Activated gamma-delta T cell treated with Interleukin-2 at 50 U/mL for 16 hours (primary cell): ENCODE results near the gene OR2V1.
"Not testable (repeated sequence)": the region's sequence is repeated elsewhere in the genome, so short reads cannot be mapped to it uniquely, and the experiment has no call there.

ENCODE experiments used
- DNase-seq: peaks from one replicate; pipeline ENCODE4 v3.0.0-alpha.2; 2020

OR2V1 gene, protein sequence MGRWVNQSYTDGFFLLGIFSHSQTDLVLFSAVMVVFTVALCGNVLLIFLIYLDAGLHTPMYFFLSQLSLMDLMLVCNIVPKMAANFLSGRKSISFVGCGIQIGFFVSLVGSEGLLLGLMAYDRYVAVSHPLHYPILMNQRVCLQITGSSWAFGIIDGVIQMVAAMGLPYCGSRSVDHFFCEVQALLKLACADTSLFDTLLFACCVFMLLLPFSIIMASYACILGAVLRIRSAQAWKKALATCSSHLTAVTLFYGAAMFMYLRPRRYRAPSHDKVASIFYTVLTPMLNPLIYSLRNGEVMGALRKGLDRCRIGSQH

DNA sequence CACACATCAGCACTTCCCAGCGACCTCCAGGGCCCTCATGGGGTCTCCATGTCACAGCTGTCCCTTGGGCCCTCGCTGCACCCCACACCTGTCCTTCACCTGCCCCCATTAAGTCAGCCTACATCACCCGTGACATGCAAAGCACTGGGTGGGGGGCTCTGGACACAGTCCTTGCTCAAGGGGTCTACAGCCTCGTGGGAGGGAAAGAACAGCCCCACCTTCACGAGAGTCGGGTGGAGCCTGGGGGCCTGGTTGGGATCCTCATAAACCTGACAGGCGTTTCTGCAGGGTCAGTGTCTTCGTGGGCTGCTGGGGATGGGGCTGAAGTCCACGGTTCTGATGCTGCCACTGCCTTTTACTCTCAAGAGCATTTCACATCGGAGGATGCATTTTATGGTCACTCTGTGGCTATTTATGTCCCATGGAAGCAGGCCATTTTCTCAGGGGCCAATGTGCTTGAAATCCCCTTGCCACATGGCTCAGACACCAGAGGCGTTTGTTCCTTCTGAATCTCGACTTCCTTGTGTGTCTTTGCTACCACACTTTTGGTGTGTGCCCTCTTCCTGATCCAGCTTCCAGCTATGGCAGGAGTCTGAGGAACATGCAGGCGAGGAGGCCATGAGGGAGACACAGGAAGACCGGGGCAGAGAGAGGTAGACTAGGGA is at the start of gene OR2V1:
OR2V1 (minus strand) TSS at position 338 of the 665 bp plus-strand sequence. CDS start 5,865 bp downstream, outside the sequence.
- no peak for DNase-seq

DNA sequence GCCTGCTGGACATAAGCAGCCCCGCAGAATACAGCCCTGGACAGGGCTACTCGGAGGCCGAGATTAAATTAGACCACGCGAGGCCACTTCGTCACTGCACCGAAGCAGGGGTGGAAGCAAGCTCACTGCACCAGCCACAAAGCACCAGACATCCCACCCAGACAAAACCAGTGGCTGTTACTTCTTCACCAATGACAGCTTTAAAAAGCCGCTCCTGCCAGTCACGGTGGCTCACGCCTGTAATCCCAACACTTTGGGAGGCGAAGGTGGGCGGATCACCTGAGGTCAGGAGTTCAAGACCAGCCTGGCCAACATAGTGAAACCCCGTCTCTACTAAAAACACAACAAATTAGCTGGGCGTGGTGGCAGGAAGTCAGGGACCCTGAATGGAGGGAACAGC is 46.6 kb upstream of the OR2V1 start:
- DNase-seq, result not testable (repeated sequence)

DNA sequence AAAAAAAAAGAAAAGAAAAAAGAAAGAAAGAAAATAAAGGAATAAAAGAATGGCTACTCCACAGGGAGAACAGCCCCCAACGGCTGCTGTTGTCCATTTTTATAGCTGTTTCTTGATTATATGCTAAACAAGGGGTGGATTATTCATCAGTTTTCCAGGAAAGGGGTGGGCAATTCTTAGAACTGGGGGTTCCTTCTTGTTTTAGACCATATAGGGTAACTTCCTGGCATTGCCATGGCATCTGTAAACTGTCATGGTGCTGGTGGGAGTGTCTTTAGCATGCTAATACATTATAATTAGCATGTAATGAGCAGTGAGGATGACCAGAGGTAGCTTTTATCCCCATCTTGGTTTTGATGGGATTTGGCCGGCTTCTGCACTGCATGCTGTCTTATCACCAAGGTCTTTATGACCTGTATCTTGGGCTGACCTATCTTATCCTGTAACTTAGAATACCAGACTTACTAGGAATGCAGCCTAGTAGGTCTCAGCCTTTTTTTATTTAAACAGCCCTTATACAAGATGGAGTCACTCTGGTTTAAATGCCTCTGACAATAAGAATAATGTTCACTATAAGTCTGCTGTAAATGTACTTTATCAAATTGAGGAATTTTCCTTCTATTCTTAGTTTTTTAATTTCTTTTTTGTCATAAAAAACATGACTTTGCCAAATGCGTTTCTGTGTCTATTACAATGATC is 45.4 kb upstream of the OR2V1 start:
- no peak for DNase-seq

DNA sequence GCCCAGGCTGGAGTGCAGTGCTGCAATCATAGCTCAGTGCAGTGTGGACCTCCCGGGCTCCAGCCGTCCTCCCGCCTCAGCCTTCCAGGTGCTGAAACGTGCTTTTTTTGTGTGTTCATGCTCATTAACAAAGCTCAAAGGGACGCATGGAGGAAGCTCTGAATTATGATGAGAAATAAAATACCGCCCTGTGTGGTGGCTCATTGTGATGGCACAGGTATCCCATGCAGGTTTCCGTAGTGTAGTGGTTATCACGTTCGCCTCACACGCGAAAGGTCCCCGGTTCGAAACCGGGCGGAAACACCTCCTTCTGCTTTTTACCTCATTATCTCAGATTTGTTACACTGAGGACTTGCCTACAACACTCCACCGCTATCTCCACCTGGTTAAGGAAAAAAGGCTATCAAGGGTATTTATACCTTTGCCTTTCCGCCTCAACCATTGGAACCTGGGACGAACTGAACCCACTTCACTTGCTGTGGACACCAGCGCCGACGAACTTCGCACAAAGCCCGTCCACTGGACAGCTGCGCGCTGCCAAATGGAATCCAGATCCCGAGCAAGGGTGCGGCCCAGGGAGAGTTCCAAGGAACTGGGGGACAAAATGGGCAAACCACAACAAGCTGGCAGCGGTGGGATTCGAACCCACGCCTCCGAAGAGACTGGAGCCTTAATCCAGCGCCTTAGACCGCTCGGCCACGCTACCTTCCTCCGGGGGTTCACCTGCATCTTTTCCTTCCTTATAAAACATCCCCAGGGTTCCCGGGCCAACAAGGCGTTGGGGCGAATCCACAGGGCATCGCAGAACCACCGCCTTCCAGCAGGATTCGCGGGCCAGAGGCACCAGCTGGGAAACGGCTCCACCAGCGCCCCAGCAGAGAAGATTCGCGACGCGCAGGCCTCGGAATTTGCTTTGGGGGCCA is 42.7 kb upstream of the OR2V1 start:
- DNase-seq, result no peak

DNA sequence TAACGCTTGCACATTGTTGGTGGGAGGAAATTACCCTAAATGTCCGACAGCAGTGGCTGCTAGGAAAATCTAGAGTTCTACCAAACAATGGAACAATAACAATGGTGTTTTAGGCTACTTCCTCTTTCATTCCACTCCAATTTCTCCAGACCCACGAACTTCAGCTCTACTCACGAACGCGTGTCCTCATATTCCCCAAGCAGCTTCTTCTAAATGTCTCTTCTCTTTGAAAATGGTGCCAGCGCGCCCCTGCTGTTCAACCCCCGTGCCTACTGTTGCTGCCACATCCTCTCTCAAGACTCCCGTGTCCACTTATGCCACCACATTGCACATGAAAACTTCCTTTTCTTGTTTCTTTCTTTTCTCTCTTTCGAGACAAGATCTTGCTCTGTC is 42.1 kb upstream of the OR2V1 start:
- DNase-seq, result peak; percentile 79

DNA sequence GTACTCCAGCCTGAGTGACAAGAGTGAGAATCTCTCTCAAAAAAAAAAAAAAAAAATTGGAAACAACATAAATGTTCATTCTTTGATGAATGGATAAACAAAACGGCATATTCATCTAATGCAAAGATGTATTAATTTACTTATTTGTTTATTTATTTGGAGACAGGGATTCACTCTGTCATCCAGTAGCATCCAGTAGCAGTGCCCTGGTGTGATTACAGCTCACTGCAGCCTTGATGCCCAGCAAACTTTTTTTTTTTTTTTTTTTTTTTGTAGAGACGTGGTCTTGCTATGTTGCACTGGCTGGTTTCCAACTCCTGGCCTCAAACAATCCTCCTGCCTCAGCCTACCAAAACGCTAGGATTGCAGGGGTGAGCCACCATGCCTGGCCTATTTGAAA is 40.8 kb upstream of the OR2V1 start:
- DNase-seq, result no peak

DNA sequence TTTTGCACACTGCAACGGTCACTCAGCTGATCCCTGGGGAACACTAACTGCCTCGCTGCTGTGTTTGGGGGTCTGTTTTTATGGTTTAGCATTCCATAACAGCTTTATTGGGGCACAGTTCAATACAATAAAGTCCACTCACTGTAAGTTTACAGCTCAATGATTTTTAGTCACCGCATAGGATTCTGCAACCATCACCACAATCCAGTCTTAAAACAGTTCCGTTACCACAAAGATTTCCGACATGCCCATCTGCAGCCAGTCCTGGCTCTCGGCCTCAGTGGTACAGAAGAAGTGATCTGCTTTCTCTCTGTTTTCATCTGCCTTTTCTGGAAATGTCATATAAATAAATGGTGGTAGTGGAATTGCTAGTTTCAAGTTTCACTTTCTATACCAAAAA is 40.0 kb upstream of the OR2V1 start:
- DNase-seq, result no peak

DNA sequence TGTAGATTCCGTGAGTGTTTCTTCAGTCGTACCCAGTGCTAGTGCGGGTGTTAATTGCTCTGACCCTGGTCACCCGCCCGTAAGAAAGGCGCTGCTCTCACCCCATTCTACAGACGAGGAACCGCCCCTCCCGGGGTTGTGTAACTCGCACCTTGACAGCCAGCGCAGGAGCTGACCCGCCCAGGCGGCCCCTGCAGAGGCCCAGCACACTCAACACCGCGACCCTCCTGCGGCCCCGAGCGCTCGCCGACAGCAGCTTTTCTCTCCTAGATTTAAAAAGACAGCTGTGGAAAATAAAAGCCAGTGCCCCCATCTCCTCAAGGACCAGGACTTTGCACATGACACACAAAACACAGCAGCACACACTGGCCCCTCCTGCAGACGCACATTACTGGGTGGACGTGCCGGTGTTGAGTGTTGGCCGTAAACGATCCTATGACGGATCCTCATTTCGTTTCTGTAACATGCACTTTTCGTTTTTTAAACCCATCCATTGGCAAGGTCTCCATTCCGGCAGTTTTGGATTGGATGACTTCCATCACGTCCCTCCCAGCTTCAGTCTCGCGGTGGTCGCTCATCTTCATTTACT is 39.4 kb upstream of the OR2V1 start:
- no peak for DNase-seq

DNA sequence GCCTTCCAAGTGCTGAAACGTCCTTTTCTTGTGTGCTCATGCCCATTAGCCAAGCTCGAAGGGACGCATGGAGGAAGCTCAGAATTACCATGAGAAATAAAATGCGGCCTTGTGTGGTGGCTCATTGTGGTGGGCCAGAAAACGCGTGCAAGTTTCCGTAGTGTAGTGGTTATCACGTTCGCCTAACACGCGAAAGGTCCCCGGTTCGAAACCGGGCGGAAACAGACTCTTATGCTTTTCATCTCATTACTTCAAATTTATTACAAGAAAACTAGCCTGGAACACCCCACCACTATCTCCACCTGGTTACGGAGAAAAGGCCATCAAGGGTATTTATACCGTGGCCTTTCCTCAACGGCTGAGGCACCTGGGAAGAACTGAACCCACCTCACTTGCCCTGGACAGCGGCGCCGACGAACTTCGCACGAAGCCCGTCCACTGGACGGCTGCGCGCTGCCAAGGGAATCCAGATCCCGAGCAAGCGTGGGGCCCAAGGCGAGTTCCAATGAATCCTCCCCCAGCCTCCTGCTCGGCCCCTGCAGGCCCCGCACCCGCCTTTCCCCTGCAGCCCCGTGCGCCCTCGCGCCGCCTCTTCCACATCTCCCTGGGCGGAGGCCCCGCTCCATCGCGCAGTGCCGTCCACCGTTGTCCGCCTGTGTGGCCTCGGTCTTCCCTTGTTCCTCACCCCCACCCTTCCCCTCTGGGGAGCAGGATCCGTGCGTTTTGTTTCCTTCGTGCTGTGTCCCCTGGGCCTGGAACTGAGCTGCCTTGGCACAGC is 38.7 kb upstream of the OR2V1 start:
- DNase-seq, result peak; percentile 50

DNA sequence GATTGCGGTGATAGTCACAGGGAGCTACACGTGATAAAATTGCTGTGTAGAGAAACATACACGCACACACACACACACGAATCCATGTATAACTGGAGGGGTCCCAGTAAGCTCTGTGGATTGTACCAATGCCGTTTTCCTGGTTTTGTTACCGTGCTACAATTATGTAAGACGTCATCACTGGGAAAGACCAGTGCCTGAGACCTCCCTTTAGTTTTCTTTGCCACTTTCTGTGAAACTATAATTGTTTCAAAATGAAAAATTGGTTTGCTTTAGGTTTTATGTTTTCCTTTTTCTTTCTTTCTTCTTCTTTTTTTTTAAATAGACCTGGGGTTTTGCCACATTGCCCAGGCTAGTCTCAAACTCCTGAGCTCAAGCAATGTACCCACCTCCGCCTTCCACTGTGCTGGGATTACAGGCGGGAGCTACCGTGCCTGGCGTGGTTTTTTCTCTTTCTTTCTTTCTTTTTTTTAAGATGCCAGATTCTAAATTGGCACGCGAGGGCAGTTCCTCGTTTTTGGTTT is 37.7 kb upstream of the OR2V1 start:
- DNase-seq, result no peak

DNA sequence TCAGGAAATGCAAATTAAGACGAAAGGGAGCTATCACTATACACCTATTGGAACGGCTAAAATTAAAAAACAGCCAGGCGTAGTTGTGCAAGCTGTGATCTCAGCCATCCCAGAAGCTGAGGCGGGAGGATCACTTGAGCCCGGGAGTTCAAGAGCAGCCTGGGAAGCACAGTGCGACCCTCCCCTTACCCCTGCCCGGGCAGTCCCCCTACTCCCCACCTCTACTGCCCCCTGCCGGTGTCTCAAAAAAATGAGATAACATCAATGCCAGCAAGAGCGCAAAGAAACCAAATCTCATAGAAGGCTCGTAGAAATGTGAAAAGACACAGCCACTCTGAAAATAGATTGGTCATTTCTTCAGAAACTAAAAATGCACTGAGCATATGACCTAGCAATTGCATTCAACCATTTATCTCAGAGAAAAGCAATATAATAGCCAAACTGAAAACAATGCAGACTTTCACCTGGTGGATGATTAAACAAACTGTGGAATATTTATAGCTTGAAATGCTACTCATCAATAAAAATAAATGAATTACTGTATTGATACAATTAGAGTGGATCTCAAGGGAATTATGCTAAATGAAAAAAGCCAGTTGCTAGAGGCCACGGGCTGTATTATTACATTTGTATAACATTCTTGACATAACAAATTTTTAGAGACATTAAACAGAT is 37.0 kb upstream of the OR2V1 start:
- DNase-seq, result no peak

DNA sequence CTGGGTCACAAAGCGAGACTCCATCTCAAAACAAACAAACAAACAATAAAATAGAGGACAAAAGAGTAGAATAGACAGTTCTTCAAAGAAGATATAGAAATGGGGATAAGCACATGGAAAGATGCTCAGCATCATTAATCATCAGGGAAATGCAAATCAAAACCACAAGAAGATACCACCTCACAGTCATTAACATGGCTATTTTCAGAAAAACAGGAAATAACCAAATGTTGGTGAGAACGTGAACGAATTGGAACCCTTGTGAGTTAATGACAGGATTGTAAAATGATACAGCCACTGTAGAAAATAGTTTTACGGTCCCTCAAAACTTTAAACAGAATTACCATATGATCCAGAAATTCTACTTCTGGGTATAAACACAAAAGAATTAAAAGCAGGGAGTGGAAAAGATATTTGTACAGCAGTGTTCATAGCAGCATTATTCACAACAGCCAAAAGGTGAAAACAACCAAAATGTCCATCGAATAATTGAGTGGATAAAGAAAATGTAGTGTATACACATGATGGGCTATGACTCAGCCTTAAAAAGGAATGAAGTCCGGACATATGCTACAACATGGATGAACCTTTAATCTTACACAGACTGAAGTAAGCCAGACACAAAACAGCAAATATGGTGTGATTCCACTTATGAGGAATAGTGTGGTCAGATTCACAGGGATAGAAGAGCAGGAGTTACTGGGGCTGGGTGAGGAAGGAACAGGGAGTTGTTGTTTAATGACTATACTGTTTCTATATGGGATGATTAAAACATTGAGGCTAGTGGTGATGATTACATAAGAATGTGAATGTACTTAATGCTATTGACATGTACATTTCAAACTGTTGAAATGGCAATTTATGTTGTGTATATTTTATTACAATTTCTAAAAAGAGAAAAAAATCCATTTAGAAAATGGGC is 36.1 kb upstream of the OR2V1 start:
- no peak for DNase-seq

DNA sequence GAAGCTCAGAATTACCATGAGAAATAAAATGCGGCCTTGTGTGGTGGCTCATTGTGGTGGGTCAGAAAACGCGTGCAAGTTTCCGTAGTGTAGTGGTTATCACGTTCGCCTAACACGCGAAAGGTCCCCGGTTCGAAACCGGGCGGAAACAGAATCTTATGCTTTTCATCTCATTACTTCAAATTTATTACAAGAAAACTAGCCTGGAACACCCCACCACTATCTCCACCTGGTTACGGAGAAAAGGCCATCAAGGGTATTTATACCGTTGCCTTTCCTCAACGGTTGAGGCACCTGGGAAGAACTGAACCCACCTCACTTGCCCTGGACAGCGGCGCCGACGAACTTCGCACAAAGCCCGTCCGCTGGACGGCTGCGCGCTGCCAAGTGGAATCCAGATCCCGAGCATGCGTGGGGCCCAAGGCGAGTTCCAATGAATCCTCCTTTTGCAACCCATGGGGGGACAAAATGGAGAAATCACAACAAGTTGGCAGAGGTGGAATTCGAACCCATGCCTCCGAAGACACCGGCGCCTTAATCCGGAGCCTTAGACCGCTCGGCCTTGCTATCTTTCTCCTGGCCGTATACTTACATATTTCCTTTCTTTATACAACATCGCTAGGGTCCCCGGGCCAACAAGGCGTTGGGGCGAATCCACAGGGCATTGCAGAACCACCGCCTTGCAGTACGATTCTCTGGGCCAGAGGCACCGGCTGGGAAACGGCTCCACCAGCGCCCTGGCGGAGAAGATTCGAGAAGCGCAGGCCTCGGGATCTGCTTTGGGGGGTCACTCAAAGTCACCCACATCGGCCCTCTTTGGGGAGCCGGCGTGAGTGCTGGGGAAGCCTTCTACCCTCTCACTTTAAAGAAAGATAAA is 33.3 kb upstream of the OR2V1 start:
- DNase-seq, result no peak

DNA sequence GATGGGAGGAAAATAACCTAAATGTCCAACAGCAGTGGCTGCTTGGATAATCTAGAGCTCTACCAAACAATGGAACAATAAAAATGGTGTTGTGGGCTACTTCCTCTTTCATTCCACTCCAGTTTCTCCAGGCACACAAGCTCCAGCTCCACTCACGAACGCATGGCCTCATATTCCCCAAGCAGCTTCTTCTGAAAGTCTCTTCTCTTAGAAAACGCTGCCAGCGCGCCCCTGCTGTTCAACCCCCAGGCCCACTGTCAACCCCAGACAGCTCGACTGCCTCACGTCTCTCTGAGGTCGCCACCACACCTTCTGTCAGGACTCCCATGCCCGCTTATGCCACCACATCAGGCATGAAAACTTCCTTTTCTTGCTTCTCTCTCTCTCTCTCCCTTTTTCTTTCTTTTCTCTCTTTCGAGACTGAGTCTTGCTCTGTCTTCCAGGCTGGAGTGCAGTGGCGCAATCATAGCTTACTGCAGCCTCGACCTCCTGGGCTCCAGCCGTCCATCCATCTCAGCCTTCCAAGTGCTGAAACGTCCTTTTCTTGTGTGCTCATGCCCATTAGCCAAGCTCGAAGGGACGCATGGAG is 32.6 kb upstream of the OR2V1 start:
- no peak for DNase-seq

DNA sequence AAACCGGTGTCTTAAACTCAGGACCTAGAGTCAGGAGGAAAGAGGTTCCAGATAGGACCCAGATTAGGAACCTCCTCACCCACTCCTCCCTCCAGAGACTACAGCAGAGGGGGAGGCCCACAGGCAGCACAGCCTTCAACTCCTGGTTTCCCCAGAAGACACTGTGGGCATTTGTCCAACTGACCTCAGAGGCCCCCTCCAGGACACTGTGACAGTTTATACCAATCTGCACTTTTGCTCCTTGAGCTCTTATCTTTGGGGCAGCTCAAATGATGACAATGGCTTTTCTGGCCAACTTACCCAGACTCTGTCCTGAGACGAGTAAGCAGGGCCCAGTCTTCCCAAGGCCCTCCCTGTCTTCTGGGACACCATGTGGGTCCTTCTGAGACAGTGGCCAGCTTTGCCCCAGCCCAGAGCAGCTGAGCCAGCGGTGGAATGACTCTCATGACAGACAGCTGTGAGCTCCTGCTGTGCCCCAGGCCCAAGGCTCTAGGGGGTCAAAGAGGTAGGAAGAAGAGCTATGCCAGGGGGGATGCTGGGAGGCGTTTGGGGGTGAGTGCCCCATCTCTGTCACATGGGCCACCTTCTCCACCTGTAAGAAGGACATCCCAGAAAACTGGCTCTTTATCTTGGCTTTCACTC is 30.7 kb upstream of the OR2V1 start:
- no peak for DNase-seq

DNA sequence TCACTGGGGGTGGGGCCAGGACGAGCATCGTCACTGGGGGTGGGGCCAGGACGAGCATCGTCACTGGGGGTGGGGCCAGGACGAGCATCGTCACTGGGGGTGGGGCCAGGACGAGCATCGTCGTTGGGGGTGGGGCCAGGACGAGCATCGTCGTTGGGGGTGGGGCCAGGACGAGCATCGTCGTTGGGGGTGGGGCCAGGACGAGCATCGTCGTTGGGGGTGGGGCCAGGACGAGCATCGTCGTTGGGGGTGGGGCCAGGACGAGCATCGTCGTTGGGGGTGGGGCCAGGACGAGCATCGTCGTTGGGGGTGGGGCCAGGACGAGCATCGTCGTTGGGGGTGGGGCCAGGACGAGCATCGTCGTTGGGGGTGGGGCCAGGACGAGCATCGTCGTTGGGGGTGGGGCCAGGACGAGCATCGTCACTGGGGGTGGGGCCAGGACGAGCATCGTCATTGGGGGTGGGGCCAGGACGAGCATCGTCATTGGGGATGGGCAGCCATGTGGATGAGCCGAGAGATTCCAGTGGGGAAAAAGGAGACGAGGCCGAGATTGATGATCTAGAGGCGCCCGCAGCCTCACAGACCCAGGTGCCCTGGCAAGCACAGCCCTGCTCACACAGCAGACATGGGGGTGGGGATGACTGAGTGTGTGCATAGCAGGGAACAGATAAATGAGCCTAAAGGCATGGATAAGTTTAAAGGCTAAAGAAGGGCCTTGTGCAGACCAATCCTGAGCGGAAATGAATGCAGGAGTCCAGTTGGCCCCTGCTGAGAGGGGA is 30.0 kb upstream of the OR2V1 start:
- peak; percentile 30 for DNase-seq
